ENCODE measurements around the gene FYN.

DNA sequence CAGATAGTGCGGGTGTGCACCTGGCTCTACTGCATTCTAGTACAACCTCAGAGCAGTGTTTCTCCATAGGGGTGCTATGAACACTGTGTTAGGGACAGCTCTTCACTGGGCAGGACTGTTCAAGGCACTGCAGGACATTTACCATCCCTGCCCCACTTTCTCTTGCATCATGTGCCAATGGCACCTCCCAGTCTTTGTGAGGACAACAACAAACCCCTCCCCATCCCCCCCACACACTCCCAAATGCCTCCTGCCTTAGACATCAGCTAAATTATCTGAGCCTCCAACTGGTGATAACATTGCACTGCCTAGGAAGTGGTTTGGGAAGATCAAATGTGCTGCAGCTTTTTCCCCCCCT is 98.9 kb downstream of the FYN start:
- no peak for TF ChIP-seq EZH2phosphoT487 (IDR thresholded peaks at IDR 0.05; ENCODE audit: insufficient read depth, low read depth)
- TF ChIP-seq EZH2 (IDR thresholded peaks at IDR 0.05; ENCODE audit: insufficient read depth, poor library complexity, severe bottlenecking): no peak
